Activated CD4-positive, alpha-beta T cell treated with anti-CD3 and anti-CD28 coated beads, Interleukin-2, Interleukin-6, amounts not matched to agents 100 ng/mL and 50 ng/mL, durations not matched to agents 16 hours and 8 hours (primary cell): ENCODE measurements around the gene FKBP14.

ENCODE experiments used
- DNase-seq: peaks from one replicate; pipeline ENCODE4 v3.0.0-alpha.2; 2020

FKBP14 gene

GRCh38 chr7:30026229-30027064, at the start of gene FKBP14:
FKBP14 (minus strand) TSS chr7:30026702; CDS start chr7:30026508, 194 bp downstream.
- peak; percentile 96 for DNase-seq

GRCh38 chr7:30074422-30075030, 48.0 kb upstream of the FKBP14 start:
- peak; percentile 16 for DNase-seq

GRCh38 chr7:30072735-30073134, 46.2 kb upstream of the FKBP14 start:
- DNase-seq: no peak

GRCh38 chr7:30070052-30070451, 43.5 kb upstream of the FKBP14 start:
- no peak for DNase-seq

GRCh38 chr7:30069096-30069867, 42.8 kb upstream of the FKBP14 start:
- no peak for DNase-seq

- no peak for DNase-seq
Measured at GRCh38 chr7:30068117-30068516, 41.6 kb upstream of the FKBP14 start.

- no peak for DNase-seq
Measured at GRCh38 chr7:30066687-30067086, 40.2 kb upstream of the FKBP14 start.

- no peak for DNase-seq
Measured at GRCh38 chr7:30065746-30066145, 39.2 kb upstream of the FKBP14 start.

GRCh38 chr7:30062587-30062986, 36.1 kb upstream of the FKBP14 start:
- peak; percentile 23 for DNase-seq

- peak; percentile 41 for DNase-seq
Measured at GRCh38 chr7:30061786-30062185, 35.3 kb upstream of the FKBP14 start.

GRCh38 chr7:30057741-30058140, 31.2 kb upstream of the FKBP14 start:
- DNase-seq: no peak

GRCh38 chr7:30053068-30053467, 26.6 kb upstream of the FKBP14 start:
- no peak for DNase-seq

GRCh38 chr7:30049173-30049572, 22.7 kb upstream of the FKBP14 start:
- no peak for DNase-seq

GRCh38 chr7:30048582-30048981, 22.1 kb upstream of the FKBP14 start:
- DNase-seq: no peak

- no peak for DNase-seq
Measured at GRCh38 chr7:30047124-30047523, 20.6 kb upstream of the FKBP14 start.

- no peak for DNase-seq
Measured at GRCh38 chr7:30046127-30046770, 19.7 kb upstream of the FKBP14 start.

- no peak for DNase-seq
Measured at GRCh38 chr7:30041526-30042269, 15.2 kb upstream of the FKBP14 start.

GRCh38 chr7:30040938-30041337, 14.4 kb upstream of the FKBP14 start:
- no peak for DNase-seq

- DNase-seq: no peak
Measured at GRCh38 chr7:30038196-30038980, 11.9 kb upstream of the FKBP14 start.

- no peak for DNase-seq
Measured at GRCh38 chr7:30036220-30036619, 9.7 kb upstream of the FKBP14 start.

- no peak for DNase-seq
Measured at GRCh38 chr7:30034501-30034900, 8.0 kb upstream of the FKBP14 start.
